EH (cell line): Measurements from ENCODE around the gene SRGAP2.
"Not testable (repeated sequence)": the region's sequence is repeated elsewhere in the genome, so short reads cannot be mapped to it uniquely, and the experiment has no call there.

Experiments
- DNase-seq: peaks from one replicate; pipeline ENCODE4 v3.0.0-alpha.2; 2015; ENCODE audit warnings: low read depth

The SRGAP2 gene

GRCh38 chr1:206205569-206205968 is 2.2 kb downstream of the SRGAP2 start:
- DNase-seq, result not testable (repeated sequence)

GRCh38 chr1:206210802-206211201 is 7.5 kb downstream of the SRGAP2 start:
- peak; percentile 0 for DNase-seq

GRCh38 chr1:206215600-206216392 is 12.5 kb downstream of the SRGAP2 start:
- not testable (repeated sequence) for DNase-seq

GRCh38 chr1:206218285-206218684 is 14.9 kb downstream of the SRGAP2 start:
- DNase-seq, result not testable (repeated sequence)

- DNase-seq, result not testable (repeated sequence)
Observed at GRCh38 chr1:206218765-206219164, 15.4 kb downstream of the SRGAP2 start.

- DNase-seq, result not testable (repeated sequence)
Observed at GRCh38 chr1:206219514-206220331, 16.4 kb downstream of the SRGAP2 start.

GRCh38 chr1:206220332-206221000 is 17.1 kb downstream of the SRGAP2 start:
- DNase-seq, result peak; percentile 15

GRCh38 chr1:206221585-206221984 is 18.2 kb downstream of the SRGAP2 start:
- not testable (repeated sequence) for DNase-seq

- DNase-seq, result peak; percentile 1
Observed at GRCh38 chr1:206224190-206224776, 20.9 kb downstream of the SRGAP2 start.

- DNase-seq, result not testable (repeated sequence)
Observed at GRCh38 chr1:206225386-206225785, 22.0 kb downstream of the SRGAP2 start.

GRCh38 chr1:206226886-206227285 is 23.5 kb downstream of the SRGAP2 start:
- DNase-seq, result not testable (repeated sequence)

- not testable (repeated sequence) for DNase-seq
Observed at GRCh38 chr1:206229286-206229685, 25.9 kb downstream of the SRGAP2 start.

- not testable (repeated sequence) for DNase-seq
Observed at GRCh38 chr1:206231989-206232388, 28.6 kb downstream of the SRGAP2 start.

GRCh38 chr1:206232970-206233645 is 29.8 kb downstream of the SRGAP2 start:
- not testable (repeated sequence) for DNase-seq

GRCh38 chr1:206234189-206234916 is 31.0 kb downstream of the SRGAP2 start:
- not testable (repeated sequence) for DNase-seq

- DNase-seq, result not testable (repeated sequence)
Observed at GRCh38 chr1:206235190-206235589, 31.8 kb downstream of the SRGAP2 start.

GRCh38 chr1:206240288-206240687 is 36.9 kb downstream of the SRGAP2 start:
- DNase-seq, result peak; percentile 36

GRCh38 chr1:206243335-206243734 is 40.0 kb downstream of the SRGAP2 start:
- DNase-seq, result peak; percentile 33

GRCh38 chr1:206245479-206245878 is 42.1 kb downstream of the SRGAP2 start:
- DNase-seq, result not testable (repeated sequence)

- DNase-seq, result not testable (repeated sequence)
Observed at GRCh38 chr1:206246129-206246886, 43.0 kb downstream of the SRGAP2 start.
